Measurements from ENCODE around the gene KIAA2012. TPM values are rescaled to one million over a fixed set of nuclear protein-coding genes. Genes with fewer than 3 reads are reported as not detected.
"Not testable (repeated sequence)": the region's sequence is repeated elsewhere in the genome, so short reads cannot be mapped to it uniquely, and the experiment has no call there.

Gene KIAA2012
- total RNA-seq, 2 experiments from 2014 or later, result not detected

GRCh38 chr2:202122163-202122540, 49.1 kb downstream of the KIAA2012 start:
- H3K9me3 Mint-ChIP-seq, result peaks cover 4% of the 10 kb centered on the region
- no peaks in the 10 kb centered on the region for H3K36me3 Mint-ChIP-seq (ENCODE audit: low read depth)
- no peak overlapping the region for H3K4me3 Mint-ChIP-seq
- CTCF ChIA-PET, result no interaction called here
- POLR2A ChIA-PET, result no interaction called here
- no peak overlapping the region for H3K27ac Mint-ChIP-seq
- no peak for DNase-seq
- H3K4me1 Mint-ChIP-seq, result peaks cover 5% of the 10 kb centered on the region
- peaks cover 15% of the 10 kb centered on the region for H3K27me3 Mint-ChIP-seq

- H3K27ac Mint-ChIP-seq, result peak overlapping the region; percentile 55
- peaks cover 5% of the 10 kb centered on the region for H3K4me1 Mint-ChIP-seq
- peaks cover 4% of the 10 kb centered on the region for H3K9me3 Mint-ChIP-seq
- no peak for DNase-seq
- H3K36me3 Mint-ChIP-seq (ENCODE audit: low read depth), result no peaks in the 10 kb centered on the region
- POLR2A ChIA-PET, result no interaction called here
- H3K27me3 Mint-ChIP-seq, result peaks cover 12% of the 10 kb centered on the region
- CTCF ChIA-PET, result no interaction called here
- no peak overlapping the region for H3K4me3 Mint-ChIP-seq
These were observed 50.1 kb downstream of the KIAA2012 start for GRCh38 chr2:202122980-202123720.

GRCh38 chr2:202124286-202124685, 51.2 kb downstream of the KIAA2012 start:
- no peaks in the 10 kb centered on the region for H3K36me3 Mint-ChIP-seq (ENCODE audit: low read depth)
- peaks cover 5% of the 10 kb centered on the region for H3K4me1 Mint-ChIP-seq
- no peak for DNase-seq
- POLR2A ChIA-PET, result no interaction called here
- H3K27me3 Mint-ChIP-seq, result peaks cover 11% of the 10 kb centered on the region
- peaks cover 4% of the 10 kb centered on the region for H3K9me3 Mint-ChIP-seq
- H3K27ac Mint-ChIP-seq, result no peak overlapping the region
- H3K4me3 Mint-ChIP-seq, result no peak overlapping the region
- CTCF ChIA-PET, result interaction anchor here (1.0 kb wide), 1 partner anchor 19 kb away, joined by 3 read pairs; no protein-coding TSS in a partner anchor

- CTCF ChIA-PET, result no interaction called here
- Mint-ChIP-seq H3K27ac (no peak overlapping the region), H3K36me3 (ENCODE audit: low read depth) (no peaks in the 10 kb centered on the region), H3K4me1 (peaks cover 5% of the 10 kb centered on the region), H3K9me3 (no peaks in the 10 kb centered on the region), H3K4me3 (no peak overlapping the region), H3K27me3 (peaks cover 11% of the 10 kb centered on the region)
- DNase-seq, result no peak
- POLR2A ChIA-PET, result interaction anchor here (0.6 to 1.0 kb wide), 2 partner anchors 14 to 247 kb away, joined by 3 read pairs; no protein-coding TSS in a partner anchor
These were observed 54.8 kb downstream of the KIAA2012 start for GRCh38 chr2:202127687-202128331.

- peaks cover 6% of the 10 kb centered on the region for H3K27me3 Mint-ChIP-seq
- H3K4me1 Mint-ChIP-seq, result peaks cover 3% of the 10 kb centered on the region
- H3K36me3 Mint-ChIP-seq (ENCODE audit: low read depth), result no peaks in the 10 kb centered on the region
- H3K9me3 Mint-ChIP-seq, result no peaks in the 10 kb centered on the region
- H3K4me3 Mint-ChIP-seq, result no peak overlapping the region
- no peak for DNase-seq
- ChIA-PET POLR2A (no interaction called here), CTCF (no interaction called here)
- H3K27ac Mint-ChIP-seq, result no peak overlapping the region
These were observed 56.8 kb downstream of the KIAA2012 start for GRCh38 chr2:202129841-202130240.

GRCh38 chr2:202133200-202133908, 60.3 kb downstream of the KIAA2012 start:
- Mint-ChIP-seq H3K27me3 (no peaks in the 10 kb centered on the region), H3K9me3 (no peaks in the 10 kb centered on the region), H3K36me3 (ENCODE audit: low read depth) (no peaks in the 10 kb centered on the region), H3K27ac (no peak overlapping the region), H3K4me1 (no peaks in the 10 kb centered on the region), H3K4me3 (no peak overlapping the region)
- ChIA-PET POLR2A (no interaction called here), CTCF (interaction anchor here (0.6 kb wide), 1 partner anchor 31 kb away, joined by 5 read pairs; no protein-coding TSS in a partner anchor)
- no peak for DNase-seq

- no peaks in the 10 kb centered on the region for H3K4me1 Mint-ChIP-seq
- no peaks in the 10 kb centered on the region for H3K9me3 Mint-ChIP-seq
- POLR2A ChIA-PET, result no interaction called here
- no peaks in the 10 kb centered on the region for H3K36me3 Mint-ChIP-seq (ENCODE audit: low read depth)
- H3K4me3 Mint-ChIP-seq, result no peak overlapping the region
- DNase-seq, result no peak
- no peaks in the 10 kb centered on the region for H3K27me3 Mint-ChIP-seq
- no peak overlapping the region for H3K27ac Mint-ChIP-seq
- CTCF ChIA-PET, result no interaction called here
These were observed 60.8 kb downstream of the KIAA2012 start for GRCh38 chr2:202133909-202134265.

GRCh38 chr2:202135091-202135874, 62.2 kb downstream of the KIAA2012 start:
- Mint-ChIP-seq H3K36me3 (ENCODE audit: low read depth) (no peaks in the 10 kb centered on the region), H3K27me3 (no peaks in the 10 kb centered on the region), H3K4me1 (no peaks in the 10 kb centered on the region), H3K27ac (no peak overlapping the region), H3K4me3 (no peak overlapping the region), H3K9me3 (no peaks in the 10 kb centered on the region)
- ChIA-PET POLR2A (no interaction called here), CTCF (no interaction called here)
- no peak for DNase-seq

- POLR2A ChIA-PET; H3K4me1 Mint-ChIP-seq; H3K9me3 Mint-ChIP-seq; H3K36me3 Mint-ChIP-seq (ENCODE audit: low read depth); H3K27me3 Mint-ChIP-seq; H3K27ac Mint-ChIP-seq; DNase-seq; CTCF ChIA-PET; H3K4me3 Mint-ChIP-seq: not testable (repeated sequence)
These were observed 63.0 kb downstream of the KIAA2012 start for GRCh38 chr2:202136039-202136438.

- H3K9me3 Mint-ChIP-seq, result no peaks in the 10 kb centered on the region
- no peak for DNase-seq
- no peak overlapping the region for H3K27ac Mint-ChIP-seq
- H3K4me3 Mint-ChIP-seq, result no peak overlapping the region
- H3K36me3 Mint-ChIP-seq (ENCODE audit: low read depth), result no peaks in the 10 kb centered on the region
- ChIA-PET POLR2A (no interaction called here), CTCF (no interaction called here)
- no peaks in the 10 kb centered on the region for H3K27me3 Mint-ChIP-seq
- no peaks in the 10 kb centered on the region for H3K4me1 Mint-ChIP-seq
These were observed 63.5 kb downstream of the KIAA2012 start for GRCh38 chr2:202136526-202136925.

GRCh38 chr2:202140522-202141252, 67.6 kb downstream of the KIAA2012 start:
- Mint-ChIP-seq H3K4me1 (peaks cover 2% of the 10 kb centered on the region), H3K27me3 (peaks cover 6% of the 10 kb centered on the region), H3K9me3 (no peaks in the 10 kb centered on the region), H3K27ac (no peak overlapping the region), H3K36me3 (ENCODE audit: low read depth) (no peaks in the 10 kb centered on the region), H3K4me3 (no peak overlapping the region)
- ChIA-PET POLR2A (no interaction called here), CTCF (no interaction called here)
- no peak for DNase-seq

- CTCF ChIA-PET, result interaction anchor here (0.6 kb wide), 1 partner anchor 56 kb away, joined by 4 read pairs; no protein-coding TSS in a partner anchor
- Mint-ChIP-seq H3K4me1 (peaks cover 2% of the 10 kb centered on the region), H3K36me3 (ENCODE audit: low read depth) (no peaks in the 10 kb centered on the region), H3K4me3 (no peak overlapping the region), H3K27ac (no peak overlapping the region), H3K27me3 (peaks cover 6% of the 10 kb centered on the region), H3K9me3 (no peaks in the 10 kb centered on the region)
- POLR2A ChIA-PET, result interaction anchor here (0.7 kb wide), 1 partner anchor 14 kb away, joined by 3 read pairs; no protein-coding TSS in a partner anchor
- DNase-seq, result no peak
These were observed 68.4 kb downstream of the KIAA2012 start for GRCh38 chr2:202141329-202141947.
